ENCODE data around the gene LMF1.

- TF ChIP-seq CTCF (IDR thresholded peaks at IDR 0.05; ENCODE audit: low read depth, low read length) (no peak), POLR2A (IDR thresholded peaks at IDR 0.05; ENCODE audit: extremely low read depth, insufficient read length) (no peak), MAX (IDR thresholded peaks at IDR 0.05; ENCODE audit: low read depth, low read length) (no peak)
Measured at GRCh38 chr16:898216-898615, 72.6 kb downstream of the LMF1 start.
